PC-9 (cell line): ENCODE measurements around the gene ATOH8.

Source experiments
- CTCF ChIP-seq: fragments of 200-600 bp; sonication (generic); conservative IDR thresholded peaks from 2 replicates; pipeline ENCODE4 v1.6.1; 2017; ENCODE audit warnings: mixed run types, antibody characterized with exemption, mild to moderate bottlenecking, moderate library complexity
- EZH2 ChIP-seq: fragments of 200-600 bp; sonication (generic); IDR thresholded peaks from 2 replicates; pipeline ENCODE4 v1.8.0; 2017; ENCODE audit warnings: antibody characterized with exemption, low read depth

- TF ChIP-seq CTCF: no peak
- TF ChIP-seq EZH2: no peak
Measured at GRCh38 chr2:85744055-85744454, 9.7 kb upstream of the ATOH8 start.
